ENCODE results near the gene KCNAB1. TPM values are rescaled to one million over a fixed set of nuclear protein-coding genes. Genes with fewer than 3 reads are reported as not detected.

KCNAB1 gene
- total and polyA plus RNA-seq, 10 of the 15 experiments (the other 5 are each of a cell fraction or from before 2014, with no cell fraction given): 0.11 to 0.69 (median 0.43) TPM; not detected in 6

GRCh38 chr3:156140001-156140595 lies 19.7 kb downstream of the KCNAB1 start (continued):
- no peak for TF ChIP-seq KAT2A (conservative IDR thresholded peaks at IDR 0.05; ENCODE audit: control insufficient read depth, low read depth, low read length)
- no peak for TF ChIP-seq ZNF687 (IDR thresholded peaks at IDR 0.05)
- TF ChIP-seq SMC3 (IDR thresholded peaks at IDR 0.05; ENCODE audit: borderline replicate concordance, low read length): no peak
- no peak for TF ChIP-seq TCF7 (IDR thresholded peaks at IDR 0.05; ENCODE audit: borderline replicate concordance)
- TF ChIP-seq FOXM1 (IDR thresholded peaks at IDR 0.05; ENCODE audit: low read depth, low read length): no peak
- no peak for TF ChIP-seq RELB (IDR thresholded peaks at IDR 0.05; ENCODE audit: low read depth)

GRCh38 chr3:156142702-156143101 lies 22.3 kb downstream of the KCNAB1 start:
- ATAC-seq: no peak
- Histone ChIP-seq H3K4me3 (no peak overlapping the region), H3K36me3 (ENCODE audit: control insufficient read depth in 2 of 2, insufficient read depth in 2 of 2, low read length in 1 of 2) (no peaks in the 10 kb centered on the region), H3K27me3 (replicated peaks in 1 of 2; ENCODE audit: control insufficient read depth in 2 of 2, insufficient read depth in 2 of 2, low read length in 1 of 2) (no peaks in the 10 kb centered on the region), H3K79me2 (ENCODE audit: control insufficient read depth, insufficient read depth, low read length) (no peaks in the 10 kb centered on the region), H4K20me1 (ENCODE audit: control insufficient read depth, insufficient read depth) (no peaks in the 10 kb centered on the region), H2AFZ (ENCODE audit: control insufficient read depth, low read depth, low read length) (no peak overlapping the region), H3K9me3 (replicated peaks; ENCODE audit: control insufficient read depth, insufficient read depth, low read length) (no peaks in the 10 kb centered on the region), H3K9ac (ENCODE audit: control insufficient read depth, insufficient read depth, low read length) (no peak overlapping the region), H3K4me2 (ENCODE audit: control insufficient read depth, insufficient read depth) (no peak overlapping the region), H3K4me1 (ENCODE audit: control insufficient read depth, insufficient read depth, low read length) (no peaks in the 10 kb centered on the region), H3K27ac (ENCODE audit: control insufficient read depth, insufficient read depth) (no peak overlapping the region)
- POLR2A ChIA-PET: no interaction called here
- no peak for DNase-seq (ENCODE audit: low read depth, low spot score)
- CTCF ChIA-PET: interaction anchor here (0.5 to 2.6 kb wide), 4 partner anchors 8 to 349 kb away, joined by 3 to 5 read pairs (median 4); no protein-coding TSS in a partner anchor
- SMC1A ChIA-PET (ENCODE audit: uncharacterized antibody, unreplicated experiment): interaction anchor here (0.6 to 1.9 kb wide), 3 partner anchors 10 to 240 kb away, joined by 3 to 4 read pairs (median 4); no protein-coding TSS in a partner anchor
- intact Hi-C loops (cut with micrococcal nuclease; ENCODE audit: unreplicated experiment): no loop called here
- in situ Hi-C loops (cut with MboI): no loop called here
- WGBS (ENCODE audit: insufficient coverage, insufficient replicate concordance, low lambda C conversion rate, missing lambda C conversion rate): 91% methylated on average over 2 of the region's 2 CpGs
- RAD21 ChIA-PET (ENCODE audit: unreplicated experiment): no interaction called here
- no TSS peak for BruUV-seq (replicated peaks)
- FAIRE-seq: no peak
- TF ChIP-seq RCOR1 (conservative IDR thresholded peaks at IDR 0.05; ENCODE audit: low read depth, low read length): no peak
- no peak for TF ChIP-seq NFXL1 (IDR thresholded peaks at IDR 0.05; ENCODE audit: borderline replicate concordance)
- no peak for TF ChIP-seq CREM (IDR thresholded peaks at IDR 0.05; ENCODE audit: low read depth)
- no peak for TF ChIP-seq BACH1 (IDR thresholded peaks at IDR 0.05; ENCODE audit: borderline replicate concordance)
- no peak for TF ChIP-seq EZH2 (IDR thresholded peaks at IDR 0.05; ENCODE audit: borderline replicate concordance, control insufficient read depth, low read depth, low read length)
- TF ChIP-seq BCL3 (IDR thresholded peaks at IDR 0.05; ENCODE audit: borderline replicate concordance, insufficient read depth, low read depth, low read length, poor library complexity, severe bottlenecking): no peak
- TF ChIP-seq EED (IDR thresholded peaks at IDR 0.05; ENCODE audit: low read depth): no peak
- no peak for TF ChIP-seq ATF2 (IDR thresholded peaks at IDR 0.05; ENCODE audit: low read length)
